Activated T-helper 1 cell treated with Interleukin-2 at 50 U/mL for 16 hours (primary cell): ENCODE measurements around the gene GALNT13.

Experiments used
- DNase-seq: peaks from one replicate; pipeline ENCODE4 v3.0.0-alpha.2; 2020; ENCODE audit warnings: low read depth

The GALNT13 gene

DNA sequence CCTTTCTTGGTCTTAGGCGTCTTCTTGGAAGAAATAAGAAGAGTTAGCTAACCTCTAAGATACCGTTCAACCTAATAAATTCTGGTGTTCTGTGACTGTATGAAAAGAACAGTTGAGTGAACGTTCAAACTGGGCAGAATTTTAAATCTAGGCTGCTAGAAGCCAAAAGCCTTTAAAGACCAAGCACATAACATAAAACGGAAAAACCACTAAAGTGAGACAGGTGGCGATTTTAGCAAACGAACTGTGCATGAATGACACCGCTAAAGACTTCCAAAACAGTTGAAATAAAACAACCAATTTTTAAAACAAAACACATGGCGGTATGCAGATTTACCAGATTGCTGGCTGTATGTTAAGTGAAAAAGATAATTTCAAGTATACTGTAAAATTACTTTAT lies 73.1 kb downstream of the GALNT13 start:
- no peak for DNase-seq

DNA sequence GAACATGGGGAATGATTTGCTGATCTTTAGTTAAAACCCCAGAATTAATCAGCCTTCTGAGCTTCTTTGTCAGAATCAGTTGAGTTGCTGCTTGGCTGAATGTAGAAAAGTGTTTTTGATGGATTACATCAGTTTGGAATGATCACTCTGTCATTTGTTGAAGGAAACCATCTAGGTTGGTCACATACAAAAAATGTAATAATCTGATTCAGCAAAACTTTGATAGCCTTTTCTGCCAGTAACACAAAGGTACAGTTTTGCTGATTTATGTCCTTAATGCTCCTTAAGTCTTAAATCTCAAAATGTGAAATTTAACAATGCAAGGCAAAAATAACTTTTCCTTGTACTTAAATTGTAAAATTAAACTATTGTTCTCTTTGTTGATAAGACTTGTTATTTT lies 74.3 kb downstream of the GALNT13 start:
- DNase-seq = no peak

DNA sequence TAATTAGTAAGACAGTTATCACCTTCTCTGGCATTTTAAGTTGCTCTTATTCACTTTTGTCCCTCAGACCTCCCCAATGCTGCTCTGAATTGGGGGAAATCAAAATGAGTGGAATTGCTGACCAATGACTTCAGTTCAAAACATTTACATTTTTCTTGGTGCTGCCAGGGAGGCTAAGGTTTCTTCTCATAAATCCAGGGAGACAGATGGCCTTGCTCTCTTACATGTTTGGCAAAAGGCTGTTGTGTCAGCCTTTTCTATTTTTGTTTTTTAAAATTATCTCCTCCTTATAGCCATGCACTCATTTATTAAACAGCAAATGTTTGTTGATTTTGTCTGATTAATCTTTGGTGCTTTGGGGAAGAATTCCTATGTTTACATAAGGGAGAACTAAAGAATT lies 82.0 kb downstream of the GALNT13 start:
- DNase-seq = no peak

DNA sequence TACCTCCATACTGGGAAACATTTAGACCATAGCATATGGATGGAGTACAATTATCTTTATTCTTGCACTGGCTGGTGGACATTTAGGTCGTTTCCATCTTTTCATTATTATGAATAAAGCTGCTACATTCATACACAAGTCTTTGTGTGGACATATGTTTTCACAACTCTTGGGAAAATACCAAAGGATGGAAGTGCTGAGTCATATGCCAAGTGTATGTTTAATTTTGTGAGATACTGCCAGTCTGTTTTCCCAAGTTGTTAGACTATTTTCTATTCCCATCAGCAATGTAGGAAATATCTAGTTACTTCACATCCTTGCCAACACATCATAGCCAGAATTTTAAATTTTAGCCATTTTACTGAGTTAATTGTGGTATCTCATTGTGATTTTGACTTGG lies 91.5 kb downstream of the GALNT13 start:
- DNase-seq = no peak

DNA sequence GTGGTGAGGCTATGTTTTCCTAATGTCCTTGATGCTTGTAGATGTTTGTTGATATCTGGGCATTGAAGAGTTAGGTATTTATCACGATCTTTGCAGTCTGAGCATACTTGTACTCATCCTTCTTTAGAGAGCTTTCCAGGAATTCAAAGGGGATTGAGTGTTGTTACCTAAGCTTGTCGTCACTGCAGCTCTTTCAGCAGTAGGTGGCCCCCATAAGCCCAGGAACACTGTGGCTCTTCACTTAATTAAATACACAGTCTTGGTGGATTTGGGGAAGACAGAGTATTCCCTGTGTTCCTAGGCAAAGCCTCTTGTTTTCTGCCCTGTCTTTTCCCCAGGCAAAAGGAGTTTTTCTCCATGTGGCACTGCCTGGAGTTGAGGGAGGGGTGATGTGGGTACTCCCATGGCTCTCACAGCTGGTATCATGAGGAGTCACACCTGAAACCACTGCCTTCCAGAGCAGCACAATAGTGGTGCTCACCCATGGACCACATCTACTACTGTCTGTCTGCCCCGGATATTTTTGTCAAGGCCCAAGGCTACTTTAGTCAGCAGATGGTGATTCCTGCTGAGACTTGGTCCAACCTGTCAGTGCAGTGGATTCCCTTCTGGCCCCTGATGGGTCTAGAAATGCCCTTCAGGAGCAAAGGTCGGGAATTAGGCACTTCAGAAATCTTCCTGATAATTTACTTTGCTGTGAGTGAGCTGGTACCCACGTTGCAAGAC lies 95.7 kb downstream of the GALNT13 start:
- DNase-seq = no peak

DNA sequence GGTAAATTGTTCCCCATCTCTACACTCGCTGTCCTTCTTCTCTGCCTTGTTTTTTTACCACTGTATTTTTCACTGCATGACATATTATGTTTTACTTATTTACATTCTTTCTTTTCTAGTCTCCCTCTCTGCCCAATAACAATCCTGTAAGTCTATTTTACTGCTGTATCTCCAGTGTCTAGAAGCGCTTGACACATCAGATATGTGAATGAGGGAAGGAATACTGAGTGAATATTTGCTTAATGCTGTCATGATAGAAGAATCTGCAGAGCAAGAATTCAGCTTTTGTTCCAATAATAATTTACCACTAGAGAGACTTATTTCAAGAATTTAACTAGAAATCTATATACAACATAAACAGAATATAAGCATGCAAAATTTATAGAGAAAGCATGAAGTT lies 99.5 kb downstream of the GALNT13 start:
- DNase-seq = no peak

DNA sequence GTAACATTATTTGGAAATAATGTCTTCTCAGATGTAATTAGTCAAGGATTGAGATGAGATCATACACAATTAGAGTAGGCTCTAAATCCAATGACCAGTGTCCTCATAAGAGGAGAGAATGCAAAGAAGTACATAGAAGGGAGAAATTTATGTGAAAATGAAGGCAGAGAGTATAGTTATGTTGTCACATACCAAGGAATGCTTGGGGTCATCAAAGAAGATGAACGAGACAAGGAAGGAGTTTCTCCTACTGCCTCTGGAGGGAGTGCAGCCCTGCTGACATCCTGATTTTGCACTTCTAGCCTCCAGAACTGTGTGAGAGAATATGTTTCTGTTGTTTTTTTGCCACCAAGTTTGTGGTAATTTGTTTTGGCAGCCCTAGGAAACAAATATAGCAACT lies 100.1 kb downstream of the GALNT13 start:
- no peak for DNase-seq

DNA sequence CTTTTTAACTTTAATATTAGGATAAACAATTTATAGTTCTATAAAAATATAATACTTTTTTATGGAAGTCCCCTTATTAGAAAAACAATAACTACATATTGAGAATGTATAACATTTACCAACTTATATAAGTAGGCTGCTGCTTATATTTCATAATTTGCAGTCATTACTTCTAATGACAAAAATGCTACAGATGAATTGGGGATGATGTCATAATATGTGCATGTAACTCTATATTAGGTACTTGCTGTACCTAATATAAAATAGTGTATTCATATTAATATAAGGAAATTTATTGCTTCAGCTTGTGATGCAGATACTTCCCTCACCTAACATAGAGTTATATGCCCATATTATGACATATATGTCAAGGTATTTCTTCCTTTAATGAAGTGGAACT lies 100.7 kb downstream of the GALNT13 start:
- no peak for DNase-seq

DNA sequence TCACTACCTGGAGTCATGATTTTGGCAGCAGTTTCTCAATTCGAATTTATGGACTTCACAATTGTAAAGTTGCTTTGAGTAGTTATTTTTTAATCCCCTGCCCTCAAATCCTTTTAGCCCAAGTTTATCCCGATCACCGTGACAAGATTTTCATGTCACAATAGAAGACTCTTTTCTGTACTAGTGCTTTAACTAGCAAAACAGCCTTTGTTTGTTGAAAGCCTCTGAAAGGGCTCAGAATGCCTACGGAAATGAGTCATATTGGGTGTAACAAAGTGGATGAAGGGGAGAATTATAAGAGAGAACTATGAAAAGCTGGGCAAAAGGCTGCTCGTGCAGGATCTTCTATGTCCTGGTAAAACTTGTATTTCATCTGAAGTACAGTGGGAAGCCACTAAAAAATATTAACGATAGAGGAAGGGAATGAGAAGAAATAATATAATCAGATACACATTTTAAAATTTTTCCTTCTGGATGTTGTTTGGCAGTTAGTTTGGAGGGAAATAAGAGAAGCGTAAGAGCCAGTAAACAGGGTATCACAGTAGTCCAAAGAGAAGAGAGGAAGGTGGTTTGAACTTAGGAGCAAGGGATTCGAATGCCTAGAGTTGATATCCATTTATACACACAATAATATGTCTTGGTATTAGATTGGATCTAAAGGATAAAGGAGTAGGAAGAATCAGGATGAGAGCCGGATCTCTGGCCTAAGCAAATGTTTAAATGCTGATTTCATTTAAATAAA lies 114.9 kb downstream of the GALNT13 start:
- DNase-seq = no peak

DNA sequence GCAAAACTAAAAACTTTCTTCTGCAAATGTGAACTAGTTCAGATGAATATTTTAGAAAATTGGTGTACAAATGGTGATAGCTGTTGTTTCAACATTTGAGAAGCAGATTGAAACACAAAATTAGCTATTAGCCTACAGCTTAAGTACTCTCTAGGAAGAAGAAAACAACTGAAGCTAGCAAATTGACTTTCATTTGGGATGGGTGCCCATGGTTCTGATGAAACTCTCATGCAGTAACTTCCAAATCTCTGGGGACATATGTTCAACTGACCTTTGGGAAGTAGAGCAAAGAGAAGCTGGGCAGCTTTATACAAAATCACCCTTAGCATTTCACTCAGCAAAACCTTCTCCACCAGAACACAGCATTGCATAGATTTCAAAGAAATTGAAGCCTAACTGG lies 119.0 kb downstream of the GALNT13 start:
- no peak for DNase-seq

DNA sequence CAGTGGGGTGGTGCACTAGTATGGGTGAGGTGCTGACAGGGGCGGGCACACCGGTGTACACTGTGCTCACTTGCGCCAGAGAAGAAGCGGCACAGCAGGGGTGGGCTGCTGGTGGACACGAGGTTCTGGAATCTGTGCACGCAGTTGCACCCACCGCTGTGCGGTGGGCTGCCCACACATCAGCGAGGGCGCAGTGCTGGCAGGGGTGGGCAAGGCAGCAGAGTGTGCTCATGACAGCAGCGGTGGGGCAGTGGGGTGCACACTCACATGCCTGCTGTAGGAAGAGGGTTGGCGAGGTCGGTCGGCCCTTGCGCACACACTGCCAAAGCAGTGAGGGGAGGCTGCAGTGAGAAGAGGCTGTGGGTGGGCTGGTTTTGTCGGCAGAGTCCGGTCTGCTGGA lies 141.8 kb downstream of the GALNT13 start:
- no peak for DNase-seq

DNA sequence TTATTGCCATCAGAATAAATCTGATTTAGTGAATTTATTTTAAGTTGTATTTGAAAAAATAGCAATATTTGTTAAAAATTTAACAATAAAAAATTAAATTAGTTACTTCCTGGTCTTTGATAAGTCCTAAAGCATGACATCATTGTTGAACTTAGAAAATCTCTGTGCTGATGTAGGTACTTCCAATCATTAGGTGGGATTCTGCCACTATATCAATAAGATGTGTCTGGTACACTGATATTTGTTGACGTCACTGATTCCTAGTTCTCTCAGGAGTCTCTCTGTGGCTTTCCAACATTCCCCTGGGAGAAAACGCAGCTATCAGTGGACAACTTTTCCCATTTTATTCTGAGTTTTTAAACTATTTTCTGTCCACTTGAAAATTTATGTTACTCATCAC lies 143.5 kb downstream of the GALNT13 start:
- DNase-seq = no peak

DNA sequence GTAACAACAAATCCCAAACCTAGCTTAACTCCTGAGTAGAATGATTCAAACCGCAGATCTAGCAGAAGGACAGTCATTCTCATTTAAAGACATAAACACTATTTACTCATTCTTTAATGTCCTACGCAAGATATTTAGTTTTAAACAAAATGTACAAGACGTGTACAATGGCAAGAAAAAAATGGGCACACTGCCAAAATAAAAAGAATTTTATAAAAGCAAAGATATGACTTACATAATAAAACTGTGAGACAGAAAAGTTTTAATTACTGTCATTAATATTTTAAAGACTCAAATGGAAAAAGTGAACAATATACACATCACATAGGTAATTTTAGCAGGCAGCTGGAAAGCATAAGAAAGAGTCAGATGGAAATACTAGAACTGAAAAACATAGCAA lies 157.8 kb downstream of the GALNT13 start:
- DNase-seq = no peak

DNA sequence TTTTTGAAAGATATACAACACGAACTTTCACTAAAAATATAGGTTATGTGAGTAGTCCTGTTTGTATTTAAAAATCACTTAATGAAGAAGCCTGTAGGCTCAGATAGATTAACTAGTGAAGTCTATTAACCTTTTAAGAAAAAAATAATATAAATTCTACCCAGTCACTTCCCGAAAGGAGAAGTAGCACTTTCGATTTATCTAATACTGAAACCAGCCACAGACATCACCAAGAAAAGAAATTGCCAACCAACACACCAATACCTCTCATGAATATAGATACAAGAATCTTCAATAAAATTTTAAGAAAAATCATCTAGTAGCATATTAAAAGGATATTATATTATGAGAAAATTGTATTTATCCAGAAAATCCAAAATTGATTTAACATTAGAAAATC lies 160.5 kb downstream of the GALNT13 start:
- DNase-seq = no peak

DNA sequence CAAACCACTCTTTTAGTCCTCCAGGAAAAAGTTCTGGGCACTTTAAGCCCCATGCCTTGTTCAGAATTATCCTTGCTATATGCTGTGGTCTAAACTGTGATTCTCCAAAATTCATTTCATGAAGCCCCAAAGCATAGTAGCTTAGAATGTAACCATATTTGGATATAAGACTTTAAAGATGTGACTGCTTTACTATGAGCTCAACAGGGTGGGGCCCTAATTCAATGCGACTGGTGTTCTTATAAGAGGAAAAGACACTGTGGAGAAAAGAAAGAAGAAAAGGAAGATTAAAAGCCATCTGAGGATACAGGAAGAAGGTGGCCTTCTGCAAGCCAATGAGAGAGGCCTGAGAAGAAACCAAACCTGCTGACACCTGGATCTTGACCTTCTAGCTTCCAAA lies 174.8 kb downstream of the GALNT13 start:
- no peak for DNase-seq

DNA sequence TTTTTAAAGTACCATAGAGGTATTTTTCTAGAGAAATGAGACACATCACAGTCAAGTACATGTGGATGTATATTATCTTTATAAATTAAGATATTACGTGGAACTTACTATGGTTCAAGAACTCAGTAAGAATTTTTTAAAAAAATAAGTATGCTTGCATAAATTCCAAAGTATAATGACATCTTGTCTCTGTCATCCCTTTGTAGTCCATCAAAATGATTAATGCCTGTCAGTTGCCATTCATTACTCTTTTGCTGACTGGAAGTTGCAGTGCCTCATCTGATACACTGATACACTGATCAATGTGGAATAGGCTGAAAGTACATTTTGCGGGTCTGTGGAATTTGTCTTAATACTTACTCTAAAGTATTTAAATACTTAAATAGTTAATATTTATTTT lies 177.2 kb downstream of the GALNT13 start:
- no peak for DNase-seq

DNA sequence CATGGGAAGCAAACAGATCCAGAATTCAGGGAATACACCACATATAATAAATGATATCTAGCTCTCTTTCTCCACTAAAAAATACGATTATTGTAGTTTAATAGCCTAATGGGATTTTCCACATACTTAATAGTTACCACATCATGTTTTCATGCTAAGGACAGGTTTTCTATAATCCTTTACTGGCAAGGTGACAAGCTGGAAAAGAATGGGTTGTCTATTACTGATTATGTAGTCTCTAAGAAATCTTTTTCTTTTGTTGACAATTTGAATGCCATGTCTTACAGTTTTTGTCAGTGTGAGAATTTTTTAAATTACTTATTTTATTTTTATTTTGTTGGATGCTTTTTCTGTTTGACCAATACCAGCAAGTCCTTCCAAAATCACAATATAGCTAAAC lies 177.8 kb downstream of the GALNT13 start:
- DNase-seq = no peak

DNA sequence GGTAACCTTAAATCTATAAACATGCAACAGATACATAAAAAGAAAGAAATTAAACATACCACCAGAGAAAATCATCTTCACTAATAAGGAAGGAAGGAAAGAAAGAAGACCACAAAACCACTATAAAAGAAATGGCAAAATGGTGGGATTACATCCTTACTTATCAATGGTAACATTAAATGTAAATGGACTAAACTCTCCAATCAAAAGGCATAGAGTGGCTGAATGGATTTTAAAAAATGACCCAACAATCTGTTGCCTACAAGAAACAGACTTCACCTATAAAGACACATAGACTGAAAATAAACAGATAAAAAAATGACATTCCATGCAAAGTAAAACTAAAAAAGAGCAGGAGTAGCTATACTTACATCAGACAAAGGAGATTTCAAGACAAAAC lies 195.4 kb downstream of the GALNT13 start:
- DNase-seq = no peak

DNA sequence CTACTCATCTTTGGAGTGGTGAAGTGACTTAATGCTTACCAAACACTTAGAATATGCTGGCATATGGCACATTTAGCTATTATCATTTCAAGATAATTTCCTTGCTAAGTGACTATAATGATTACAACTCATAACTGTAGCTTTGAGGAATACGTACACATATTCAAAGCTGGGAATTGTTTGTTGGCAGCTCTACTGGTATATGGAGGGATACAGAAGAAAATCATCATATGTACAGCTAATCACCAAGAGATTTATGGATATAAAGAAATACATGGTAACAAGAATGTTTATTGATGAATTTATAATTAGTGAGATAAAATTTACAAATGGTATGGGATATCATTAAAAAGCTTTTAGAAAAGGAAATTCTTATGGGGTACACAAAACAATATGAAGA lies 207.2 kb downstream of the GALNT13 start:
- DNase-seq = no peak

DNA sequence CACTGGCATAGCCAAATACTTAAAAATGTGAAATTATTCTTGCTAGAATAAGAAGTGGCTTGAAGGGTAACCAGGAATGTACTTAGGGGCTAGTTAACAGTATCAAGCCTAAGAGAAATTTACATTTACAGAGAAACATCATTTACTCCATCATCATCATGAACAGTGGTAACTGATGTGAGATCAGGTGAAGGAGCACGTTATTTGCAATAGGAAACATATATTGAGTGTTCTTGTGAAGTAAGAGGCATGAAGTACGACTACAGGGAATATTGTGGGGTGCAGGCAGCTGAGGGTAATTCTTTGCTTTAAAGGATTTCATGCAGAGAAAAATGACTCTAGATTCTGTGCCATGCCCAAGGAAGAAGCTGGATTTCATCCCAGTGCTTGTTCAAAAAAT lies 220.8 kb downstream of the GALNT13 start:
- no peak for DNase-seq

DNA sequence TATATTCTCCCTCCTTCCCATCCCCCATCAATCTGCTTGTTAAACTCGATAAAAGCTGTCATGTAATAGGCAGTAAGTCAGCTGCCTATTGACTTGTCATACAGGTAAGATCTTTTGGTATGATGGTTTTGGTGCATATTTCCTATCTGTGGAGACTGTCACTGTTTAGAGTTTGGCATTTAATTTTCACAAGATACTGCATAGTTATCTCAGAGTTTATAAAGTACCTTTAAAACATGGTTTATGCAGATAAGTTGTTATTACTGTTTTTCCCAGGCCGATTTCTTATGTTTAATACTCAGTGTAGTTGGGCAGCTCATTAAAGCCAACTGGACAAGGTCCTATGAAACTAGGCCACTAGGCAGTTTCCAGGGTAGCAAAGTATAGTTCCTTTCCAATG lies 222.1 kb downstream of the GALNT13 start:
- no peak for DNase-seq

DNA sequence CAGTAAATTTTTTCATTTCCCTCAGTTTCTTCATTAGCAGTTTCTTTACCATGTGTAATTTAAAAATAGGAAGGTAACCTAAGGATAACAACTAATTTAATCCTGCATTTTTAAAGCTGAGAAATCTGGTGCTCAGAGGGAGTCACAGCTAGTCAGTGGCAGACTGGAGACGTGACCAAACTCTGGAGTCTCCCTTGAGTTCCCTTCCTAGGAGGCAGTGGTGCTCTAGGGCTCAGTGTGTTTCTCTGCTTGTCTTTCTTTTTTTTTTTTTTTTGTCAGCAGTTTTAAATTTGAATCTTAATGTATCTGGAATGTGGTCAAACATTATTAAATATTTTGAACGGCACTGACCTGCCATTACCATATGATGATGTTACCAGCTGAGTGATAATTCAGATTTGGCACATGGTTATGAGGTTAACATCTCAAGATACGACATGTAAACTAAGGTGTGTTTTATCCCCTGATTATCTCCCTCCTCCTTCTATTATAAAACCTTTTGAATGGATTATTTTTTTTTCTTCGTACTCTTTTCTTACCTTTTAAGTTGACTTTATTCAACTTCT lies 226.2 kb downstream of the GALNT13 start:
- DNase-seq = no peak

DNA sequence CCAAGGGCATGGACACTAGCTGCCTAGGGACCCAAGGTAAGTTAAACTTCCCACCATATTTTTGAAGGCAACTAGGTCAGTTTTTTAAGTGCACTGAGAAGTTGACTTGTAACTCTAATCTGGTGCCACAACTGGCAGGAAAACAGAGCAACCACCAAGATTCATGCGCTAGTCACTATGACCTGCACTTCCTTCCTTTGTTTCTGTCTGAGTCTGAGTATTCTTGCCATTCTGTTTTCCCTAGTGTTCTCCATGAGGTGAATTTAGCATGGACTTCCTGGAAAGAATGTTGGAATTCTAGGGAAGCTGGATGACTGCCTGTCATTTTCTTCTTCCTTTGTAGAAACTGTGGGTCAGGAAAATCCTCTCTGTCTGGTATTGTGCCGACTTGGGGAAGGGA lies 249.0 kb downstream of the GALNT13 start:
- no peak for DNase-seq

DNA sequence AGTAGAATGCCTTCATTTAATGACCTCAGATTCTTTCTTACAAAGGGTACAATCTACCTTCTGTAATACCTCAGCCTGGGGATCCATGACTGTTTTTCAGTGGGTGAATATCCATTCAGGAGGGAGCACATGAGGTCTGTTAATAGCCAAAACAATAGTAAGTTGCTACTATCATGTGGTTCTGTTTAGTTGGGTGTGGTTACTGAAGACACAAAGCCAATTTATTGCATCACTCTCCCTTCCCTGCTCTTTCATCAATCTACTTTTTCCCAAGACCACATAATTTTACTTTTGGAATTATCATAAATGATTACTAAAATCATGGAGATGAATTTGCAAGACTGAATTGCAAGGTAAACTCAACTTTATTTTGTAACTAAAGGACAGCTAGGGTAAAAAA lies 254.2 kb downstream of the GALNT13 start:
- no peak for DNase-seq
